ENCODE data around the gene SSH2.
"Not testable (repeated sequence)": the region's sequence is repeated elsewhere in the genome, so short reads cannot be mapped to it uniquely, and the experiment has no call there.

The SSH2 gene

GRCh38 chr17:29918922-29919856, 10.8 kb downstream of the SSH2 start:
- no peak overlapping the region for H3K27ac Mint-ChIP-seq (ENCODE audit: low read depth)
- no peaks in the 10 kb centered on the region for H3K27me3 Mint-ChIP-seq
- H3K9me3 Mint-ChIP-seq: no peaks in the 10 kb centered on the region
- DNase-seq (ENCODE audit: low spot score in 2 of 2) (no peak), ATAC-seq (replicated peaks; ENCODE audit: extremely low read depth, poor library complexity, severe bottlenecking) (no peak)
- peaks cover 1% of the 10 kb centered on the region for H3K36me3 Mint-ChIP-seq (ENCODE audit: insufficient read depth)
- H3K4me3 Mint-ChIP-seq: no peak overlapping the region
- peaks cover 29% of the 10 kb centered on the region for H3K4me1 Mint-ChIP-seq

GRCh38 chr17:29918016-29918415, 12.0 kb downstream of the SSH2 start:
- H3K27me3 Mint-ChIP-seq: no peaks in the 10 kb centered on the region
- H3K9me3 Mint-ChIP-seq: no peaks in the 10 kb centered on the region
- peaks cover 29% of the 10 kb centered on the region for H3K4me1 Mint-ChIP-seq
- ATAC-seq (replicated peaks; ENCODE audit: extremely low read depth, poor library complexity, severe bottlenecking) (no peak), DNase-seq (ENCODE audit: low spot score in 2 of 2) (no peak)
- no peak overlapping the region for H3K27ac Mint-ChIP-seq (ENCODE audit: low read depth)
- peaks cover 1% of the 10 kb centered on the region for H3K36me3 Mint-ChIP-seq (ENCODE audit: insufficient read depth)
- H3K4me3 Mint-ChIP-seq: no peak overlapping the region

- H3K36me3 Mint-ChIP-seq (ENCODE audit: insufficient read depth): peaks cover 1% of the 10 kb centered on the region
- no peaks in the 10 kb centered on the region for H3K9me3 Mint-ChIP-seq
- peaks cover 23% of the 10 kb centered on the region for H3K4me1 Mint-ChIP-seq
- no peak overlapping the region for H3K4me3 Mint-ChIP-seq
- DNase-seq (ENCODE audit: low spot score in 2 of 2) (no peak), ATAC-seq (replicated peaks; ENCODE audit: extremely low read depth, poor library complexity, severe bottlenecking) (no peak)
- no peaks in the 10 kb centered on the region for H3K27me3 Mint-ChIP-seq
- H3K27ac Mint-ChIP-seq (ENCODE audit: low read depth): no peak overlapping the region
These were observed 15.1 kb downstream of the SSH2 start for GRCh38 chr17:29914819-29915537.

- Mint-ChIP-seq H3K9me3 (no peaks in the 10 kb centered on the region), H3K36me3 (ENCODE audit: insufficient read depth) (peaks cover 1% of the 10 kb centered on the region), H3K4me3 (no peak overlapping the region), H3K27ac (ENCODE audit: low read depth) (no peak overlapping the region), H3K4me1 (peaks cover 6% of the 10 kb centered on the region), H3K27me3 (no peaks in the 10 kb centered on the region)
- ATAC-seq (replicated peaks; ENCODE audit: extremely low read depth, poor library complexity, severe bottlenecking) (no peak), DNase-seq (ENCODE audit: low spot score in 2 of 2) (no peak)
These were observed 18.3 kb downstream of the SSH2 start for GRCh38 chr17:29911641-29912177.

GRCh38 chr17:29909236-29910003, 20.6 kb downstream of the SSH2 start:
- no peak for DNase-seq (ENCODE audit: low spot score in 2 of 2)
- ATAC-seq (replicated peaks; ENCODE audit: extremely low read depth, poor library complexity, severe bottlenecking): no peak
- no peaks in the 10 kb centered on the region for H3K36me3 Mint-ChIP-seq (ENCODE audit: insufficient read depth)
- H3K4me1 Mint-ChIP-seq: peaks cover 10% of the 10 kb centered on the region
- no peak overlapping the region for H3K4me3 Mint-ChIP-seq
- no peak overlapping the region for H3K27ac Mint-ChIP-seq (ENCODE audit: low read depth)
- no peaks in the 10 kb centered on the region for H3K27me3 Mint-ChIP-seq
- H3K9me3 Mint-ChIP-seq: no peaks in the 10 kb centered on the region

GRCh38 chr17:29906969-29907368, 23.1 kb downstream of the SSH2 start:
- H3K36me3 Mint-ChIP-seq (ENCODE audit: insufficient read depth): no peaks in the 10 kb centered on the region
- H3K27me3 Mint-ChIP-seq: no peaks in the 10 kb centered on the region
- H3K4me1 Mint-ChIP-seq: peaks cover 22% of the 10 kb centered on the region
- H3K4me3 Mint-ChIP-seq: no peak overlapping the region
- ATAC-seq (replicated peaks; ENCODE audit: extremely low read depth, poor library complexity, severe bottlenecking): no peak
- no peak overlapping the region for H3K27ac Mint-ChIP-seq (ENCODE audit: low read depth)
- no peak for DNase-seq (ENCODE audit: low spot score in 2 of 2)
- no peaks in the 10 kb centered on the region for H3K9me3 Mint-ChIP-seq

- DNase-seq (ENCODE audit: low spot score in 2 of 2) (no peak), ATAC-seq (replicated peaks; ENCODE audit: extremely low read depth, poor library complexity, severe bottlenecking) (no peak)
- Mint-ChIP-seq H3K4me3 (no peak overlapping the region), H3K4me1 (peaks cover 28% of the 10 kb centered on the region), H3K27me3 (no peaks in the 10 kb centered on the region), H3K36me3 (ENCODE audit: insufficient read depth) (no peaks in the 10 kb centered on the region), H3K9me3 (no peaks in the 10 kb centered on the region), H3K27ac (ENCODE audit: low read depth) (no peak overlapping the region)
These were observed 24.2 kb downstream of the SSH2 start for GRCh38 chr17:29905879-29906167.

- no peaks in the 10 kb centered on the region for H3K27me3 Mint-ChIP-seq
- ATAC-seq (replicated peaks; ENCODE audit: extremely low read depth, poor library complexity, severe bottlenecking) (no peak), DNase-seq (ENCODE audit: low spot score in 2 of 2) (no peak)
- H3K27ac Mint-ChIP-seq (ENCODE audit: low read depth): no peak overlapping the region
- H3K4me3 Mint-ChIP-seq: no peak overlapping the region
- H3K4me1 Mint-ChIP-seq: peaks cover 28% of the 10 kb centered on the region
- no peaks in the 10 kb centered on the region for H3K9me3 Mint-ChIP-seq
- H3K36me3 Mint-ChIP-seq (ENCODE audit: insufficient read depth): no peaks in the 10 kb centered on the region
These were observed 24.7 kb downstream of the SSH2 start for GRCh38 chr17:29905086-29905878.

- H3K4me3 Mint-ChIP-seq: no peak overlapping the region
- no peak for ATAC-seq (replicated peaks; ENCODE audit: extremely low read depth, poor library complexity, severe bottlenecking)
- no peaks in the 10 kb centered on the region for H3K27me3 Mint-ChIP-seq
- H3K36me3 Mint-ChIP-seq (ENCODE audit: insufficient read depth): peaks cover 1% of the 10 kb centered on the region
- H3K4me1 Mint-ChIP-seq: peaks cover 28% of the 10 kb centered on the region
- no peaks in the 10 kb centered on the region for H3K9me3 Mint-ChIP-seq
- no peak for DNase-seq (ENCODE audit: low spot score in 2 of 2)
- no peak overlapping the region for H3K27ac Mint-ChIP-seq (ENCODE audit: low read depth)
These were observed 26.6 kb downstream of the SSH2 start for GRCh38 chr17:29903471-29903870.

- not testable (repeated sequence) for H3K36me3 Mint-ChIP-seq (ENCODE audit: insufficient read depth); ATAC-seq (replicated peaks; ENCODE audit: extremely low read depth, poor library complexity, severe bottlenecking); H3K27ac Mint-ChIP-seq (ENCODE audit: low read depth); H3K9me3 Mint-ChIP-seq; DNase-seq (ENCODE audit: low spot score in 2 of 2); H3K27me3 Mint-ChIP-seq; H3K4me3 Mint-ChIP-seq
- H3K4me1 Mint-ChIP-seq: peaks cover 28% of the 10 kb centered on the region
These were observed 32.9 kb downstream of the SSH2 start for GRCh38 chr17:29897136-29897535.

- no peaks in the 10 kb centered on the region for H3K27me3 Mint-ChIP-seq
- peaks cover 1% of the 10 kb centered on the region for H3K36me3 Mint-ChIP-seq (ENCODE audit: insufficient read depth)
- ATAC-seq (replicated peaks; ENCODE audit: extremely low read depth, poor library complexity, severe bottlenecking): no peak
- no peak for DNase-seq (ENCODE audit: low spot score in 2 of 2)
- no peaks in the 10 kb centered on the region for H3K9me3 Mint-ChIP-seq
- no peak overlapping the region for H3K4me3 Mint-ChIP-seq
- H3K27ac Mint-ChIP-seq (ENCODE audit: low read depth): no peak overlapping the region
- H3K4me1 Mint-ChIP-seq: peaks cover 19% of the 10 kb centered on the region
These were observed 37.8 kb downstream of the SSH2 start for GRCh38 chr17:29892201-29892600.

GRCh38 chr17:29891131-29891530, 38.9 kb downstream of the SSH2 start:
- peak; percentile 73 for ATAC-seq (replicated peaks; ENCODE audit: extremely low read depth, poor library complexity, severe bottlenecking)
- no peak overlapping the region for H3K27ac Mint-ChIP-seq (ENCODE audit: low read depth)
- no peaks in the 10 kb centered on the region for H3K9me3 Mint-ChIP-seq

More at GRCh38 chr17:29891131-29891530, 38.9 kb downstream of the SSH2 start:
- Mint-ChIP-seq H3K27me3 (no peaks in the 10 kb centered on the region), H3K4me3 (no peak overlapping the region), H3K4me1 (peaks cover 17% of the 10 kb centered on the region), H3K36me3 (ENCODE audit: insufficient read depth) (peaks cover 1% of the 10 kb centered on the region)
- DNase-seq (ENCODE audit: low spot score in 2 of 2): no peak
